Smooth muscle cell (in vitro differentiated cells): ENCODE results near the gene DCAF8L1. TPM values are rescaled to one million over a fixed set of nuclear protein-coding genes. Genes with fewer than 3 reads are reported as not detected.
"Not testable (repeated sequence)": the region's sequence is repeated elsewhere in the genome, so short reads cannot be mapped to it uniquely, and the experiment has no call there.

Source experiments
- DNase-seq: peaks from one replicate; lab custom pipeline; 2025; ENCODE audit not compliant: unreplicated experiment; lab: John Stamatoyannopoulos, UW
- H2AFZ ChIP-seq: fragments of 200-600 bp; sonication (generic); 2 replicates; pipeline ENCODE4 v1.6.0; 2016; ENCODE audit warnings: antibody characterized with exemption, low read depth, mild to moderate bottlenecking
- H3F3A ChIP-seq: fragments of 200-600 bp; sonication (generic); 2 replicates; pipeline ENCODE4 v1.6.0; 2017; ENCODE audit warnings: antibody characterized with exemption, low read depth
- H3K27ac ChIP-seq: fragments of 200-600 bp; sonication (generic); 2 replicates; pipeline ENCODE4 v1.5.1; 2016; ENCODE audit warnings: low read depth, mild to moderate bottlenecking
- H3K27me3 ChIP-seq: fragments of 200-600 bp; sonication (generic); 2 replicates; pipeline ENCODE4 v1.6.1; 2016; ENCODE audit warnings: low read depth, mild to moderate bottlenecking
- H3K36me3 ChIP-seq: fragments of 200-600 bp; sonication (generic); 2 replicates; pipeline ENCODE4 v1.5.1; 2016; ENCODE audit warnings: low read depth
- H3K4me1 ChIP-seq: fragments of 200-600 bp; sonication (generic); 2 replicates; pipeline ENCODE4 v1.5.1; 2016; ENCODE audit warnings: low read depth
- H3K4me2 ChIP-seq: fragments of 200-600 bp; sonication (generic); 2 replicates; pipeline ENCODE4 v1.6.0; 2016; ENCODE audit warnings: mild to moderate bottlenecking
- H3K4me3 ChIP-seq: fragments of 200-600 bp; sonication (generic); 2 replicates; pipeline ENCODE4 v1.5.1; 2016; ENCODE audit warnings: mild to moderate bottlenecking
- H3K79me2 ChIP-seq: fragments of 200-600 bp; sonication (generic); 2 replicates; pipeline ENCODE4 v1.6.0; 2016; ENCODE audit warnings: low read depth, mild to moderate bottlenecking
- H3K9ac ChIP-seq: fragments of 200-600 bp; sonication (generic); 2 replicates; pipeline ENCODE4 v1.6.0; 2016; ENCODE audit warnings: low read depth
- H3K9me3 ChIP-seq: fragments of 200-600 bp; sonication (generic); replicated peaks from 2 replicates; pipeline ENCODE4 v1.5.1; 2016; ENCODE audit warnings: low read depth
- H4K20me1 ChIP-seq: fragments of 200-600 bp; sonication (generic); 2 replicates; pipeline ENCODE4 v1.6.0; 2016; ENCODE audit warnings: low read depth
- CTCF ChIP-seq: fragments of 200-600 bp; sonication (generic); IDR thresholded peaks from 2 replicates; pipeline ENCODE4 v1.5.1; 2017; ENCODE audit warnings: borderline replicate concordance, mild to moderate bottlenecking, antibody characterized with exemption; ENCODE audit not compliant: insufficient read depth, poor library complexity, severe bottlenecking
- WGBS: methylation state at CpG from one replicate; pipeline ENCODE4 v1.1.7; 2016; ENCODE audit warnings: low lambda C conversion rate; 5-methylcytosine and 5-hydroxymethylcytosine counted together
- polyA plus RNA-seq: library from polyadenylated mRNA; unstranded; fragments of >200 nt; fragmentation: Nextera tagmentation; extraction: Ambion mirVana; gene quantifications from 2 replicates; pipeline ENCODE4 v1.2.1, GENCODE V29; 2016
- total RNA-seq: library from RNA; depleted of rRNA; stranded (reverse); fragments of >200 nt; gene quantifications from 2 replicates; pipeline ENCODE4 v1.2.3, GENCODE V29; 2014

DCAF8L1 gene
- total and polyA plus RNA-seq, 2 experiments from 2014 or later: not detected

- H3K9ac ChIP-seq: no peak overlapping the region
- no peaks in the 10 kb centered on the region for H3K36me3 ChIP-seq
- H3K4me2 ChIP-seq: no peak overlapping the region
- TF ChIP-seq CTCF: no peak
- no peak for DNase-seq
- H3F3A ChIP-seq: no peaks in the 10 kb centered on the region
- H3K27me3 ChIP-seq: no peaks in the 10 kb centered on the region
- no peak overlapping the region for H2AFZ ChIP-seq
- WGBS: 75% methylated on average over 3 of the region's 3 CpGs
- H3K4me1 ChIP-seq: no peaks in the 10 kb centered on the region
- H3K9me3 ChIP-seq: no peaks in the 10 kb centered on the region
- H3K4me3 ChIP-seq: no peak overlapping the region
- no peaks in the 10 kb centered on the region for H3K79me2 ChIP-seq
- no peaks in the 10 kb centered on the region for H4K20me1 ChIP-seq
- H3K27ac ChIP-seq: no peak overlapping the region
Observed at GRCh38 chrX:27995611-27996010, 14.4 kb upstream of the DCAF8L1 start.

- Histone ChIP-seq H3K4me2 (no peak overlapping the region), H3K79me2 (no peaks in the 10 kb centered on the region), H3K4me1 (no peaks in the 10 kb centered on the region), H3K27me3 (no peaks in the 10 kb centered on the region), H4K20me1 (no peaks in the 10 kb centered on the region), H3K4me3 (no peak overlapping the region), H3F3A (no peaks in the 10 kb centered on the region), H3K36me3 (no peaks in the 10 kb centered on the region), H3K27ac (no peak overlapping the region), H3K9me3 (no peaks in the 10 kb centered on the region), H2AFZ (no peak overlapping the region), H3K9ac (no peak overlapping the region)
- TF ChIP-seq CTCF: no peak
- DNase-seq: no peak
- WGBS: 36% methylated on average over 2 of the region's 2 CpGs
Observed at GRCh38 chrX:27987862-27988646, 6.8 kb upstream of the DCAF8L1 start.

GRCh38 chrX:27976934-27977333, 4.3 kb downstream of the DCAF8L1 start:
- not testable (repeated sequence) for H4K20me1 ChIP-seq, H3K9me3 ChIP-seq, H3K27ac ChIP-seq, DNase-seq, H2AFZ ChIP-seq, H3F3A ChIP-seq, H3K9ac ChIP-seq, H3K4me1 ChIP-seq, H3K36me3 ChIP-seq, H3K4me3 ChIP-seq, H3K4me2 ChIP-seq, H3K27me3 ChIP-seq, H3K79me2 ChIP-seq
- WGBS: 83% methylated on average over 4 of the region's 4 CpGs

GRCh38 chrX:27976284-27976683, 5.0 kb downstream of the DCAF8L1 start:
- no peaks in the 10 kb centered on the region for H3K9me3 ChIP-seq
- H3K4me3 ChIP-seq: no peak overlapping the region
- WGBS: 60% methylated on average over 4 of the region's 4 CpGs
- H3K27ac ChIP-seq: no peak overlapping the region
- no peaks in the 10 kb centered on the region for H3K4me1 ChIP-seq
- no peak overlapping the region for H3K4me2 ChIP-seq
- no peak overlapping the region for H2AFZ ChIP-seq
- no peak for DNase-seq
- H4K20me1 ChIP-seq: no peaks in the 10 kb centered on the region
- H3F3A ChIP-seq: no peaks in the 10 kb centered on the region
- no peaks in the 10 kb centered on the region for H3K79me2 ChIP-seq
- H3K27me3 ChIP-seq: no peaks in the 10 kb centered on the region
- H3K9ac ChIP-seq: no peak overlapping the region
- no peaks in the 10 kb centered on the region for H3K36me3 ChIP-seq
- no peak for TF ChIP-seq CTCF
